ENCODE data around the gene SH3RF3.
A peak's percentile ranks its signal among the peaks of the same experiment; 100 is the strongest.

The SH3RF3 gene

GRCh38 chr2:109460553-109461324, 331.7 kb downstream of the SH3RF3 start:
- DNase-seq, result no peak

GRCh38 chr2:109463236-109463635, 334.2 kb downstream of the SH3RF3 start:
- no peak for DNase-seq

- DNase-seq, result no peak
Measured at GRCh38 chr2:109463891-109464290, 334.9 kb downstream of the SH3RF3 start.

GRCh38 chr2:109466674-109467575, 337.9 kb downstream of the SH3RF3 start:
- DNase-seq, result no peak

- DNase-seq, result no peak
Measured at GRCh38 chr2:109467701-109468100, 338.7 kb downstream of the SH3RF3 start.

- no peak for DNase-seq
Measured at GRCh38 chr2:109468893-109469292, 339.9 kb downstream of the SH3RF3 start.

GRCh38 chr2:109471658-109472057, 342.7 kb downstream of the SH3RF3 start:
- no peak for DNase-seq

GRCh38 chr2:109472331-109472959, 343.4 kb downstream of the SH3RF3 start:
- no peak for DNase-seq

- no peak for DNase-seq
Measured at GRCh38 chr2:109472974-109473373, 344.0 kb downstream of the SH3RF3 start.

GRCh38 chr2:109473616-109474318, 344.8 kb downstream of the SH3RF3 start:
- no peak for DNase-seq

- no peak for DNase-seq
Measured at GRCh38 chr2:109474319-109474825, 345.4 kb downstream of the SH3RF3 start.

GRCh38 chr2:109475531-109476210, 346.7 kb downstream of the SH3RF3 start:
- DNase-seq, result peak in 1 of 2 experiments; percentile 9

- no peak for DNase-seq
Measured at GRCh38 chr2:109476641-109477441, 347.8 kb downstream of the SH3RF3 start.

- no peak for DNase-seq
Measured at GRCh38 chr2:109478906-109479493, 350.0 kb downstream of the SH3RF3 start.

GRCh38 chr2:109479804-109480203, 350.8 kb downstream of the SH3RF3 start:
- no peak for DNase-seq

- no peak for DNase-seq
Measured at GRCh38 chr2:109480486-109481195, 351.6 kb downstream of the SH3RF3 start.

- DNase-seq, result no peak
Measured at GRCh38 chr2:109481196-109481555, 352.2 kb downstream of the SH3RF3 start.

- DNase-seq, result no peak
Measured at GRCh38 chr2:109481599-109481998, 352.6 kb downstream of the SH3RF3 start.

GRCh38 chr2:109482361-109482861, 353.4 kb downstream of the SH3RF3 start:
- DNase-seq, result no peak

Measured in activated CD4-positive, alpha-beta T cell treated with anti-CD3 and anti-CD28 coated beads, Interleukin-2, amount 50 U/mL, for 48 hours (primary cell).